ENCODE measurements around the gene KCNJ1. TPM values are rescaled to one million over a fixed set of nuclear protein-coding genes. Genes with fewer than 3 reads are reported as not detected.

KCNJ1 gene
- total RNA-seq, 1 donor from 2014 or later: not detected

- H3K4me3 ChIP-seq: no peak overlapping the region
- DNase-seq: no peak
- H3K27ac ChIP-seq (replicated peaks): no peak overlapping the region
- H3K36me3 ChIP-seq: no peaks in the 10 kb centered on the region
- H3K4me1 ChIP-seq: peaks cover 12% of the 10 kb centered on the region
- intact Hi-C loops (cut with micrococcal nuclease): no loop called here
- H3K9me3 ChIP-seq (replicated peaks): no peaks in the 10 kb centered on the region
- H3K27me3 ChIP-seq (ENCODE audit: low read depth): no peaks in the 10 kb centered on the region
- TF ChIP-seq CTCF (IDR thresholded peaks at IDR 0.05; ENCODE audit: borderline replicate concordance): no peak
Measured at GRCh38 chr11:128854841-128855240, 12.3 kb downstream of the KCNJ1 start.

GRCh38 chr11:128853559-128853958 is 13.5 kb downstream of the KCNJ1 start:
- no peak overlapping the region for H3K27ac ChIP-seq (replicated peaks)
- H3K27me3 ChIP-seq (ENCODE audit: low read depth): no peaks in the 10 kb centered on the region
- H3K4me1 ChIP-seq: peaks cover 8% of the 10 kb centered on the region
- no peaks in the 10 kb centered on the region for H3K36me3 ChIP-seq
- H3K9me3 ChIP-seq (replicated peaks): no peaks in the 10 kb centered on the region
- intact Hi-C loops (cut with micrococcal nuclease): no loop called here
- TF ChIP-seq CTCF (IDR thresholded peaks at IDR 0.05; ENCODE audit: borderline replicate concordance): no peak
- no peak for DNase-seq
- H3K4me3 ChIP-seq: no peak overlapping the region

- no peak for TF ChIP-seq CTCF (IDR thresholded peaks at IDR 0.05; ENCODE audit: borderline replicate concordance)
- Histone ChIP-seq H3K4me3 (no peak overlapping the region), H3K36me3 (no peaks in the 10 kb centered on the region), H3K27ac (replicated peaks) (peak overlapping the region; percentile 50), H3K9me3 (replicated peaks) (no peaks in the 10 kb centered on the region), H3K4me1 (peaks cover 8% of the 10 kb centered on the region), H3K27me3 (ENCODE audit: low read depth) (no peaks in the 10 kb centered on the region)
- DNase-seq: peak; percentile 46
- intact Hi-C loops (cut with micrococcal nuclease): no loop called here
Measured at GRCh38 chr11:128852327-128853023, 14.6 kb downstream of the KCNJ1 start.

- H3K27ac ChIP-seq (replicated peaks): no peak overlapping the region
- peak; percentile 75 for TF ChIP-seq CTCF (IDR thresholded peaks at IDR 0.05; ENCODE audit: borderline replicate concordance)
- peak; percentile 51 for DNase-seq
Measured at GRCh38 chr11:128848815-128849455, 18.2 kb downstream of the KCNJ1 start.

GRCh38 chr11:128846985-128847384 is 20.1 kb downstream of the KCNJ1 start:
- no peaks in the 10 kb centered on the region for H3K27me3 ChIP-seq (ENCODE audit: low read depth)
- intact Hi-C loops (cut with micrococcal nuclease): loop anchor here (10.0 kb wide), 1 partner anchor 682 kb away; no protein-coding TSS in a partner anchor
- H3K9me3 ChIP-seq (replicated peaks): no peaks in the 10 kb centered on the region
- H3K4me3 ChIP-seq: no peak overlapping the region
- no peaks in the 10 kb centered on the region for H3K36me3 ChIP-seq
- peaks cover 22% of the 10 kb centered on the region for H3K4me1 ChIP-seq
- DNase-seq: no peak
- no peak overlapping the region for H3K27ac ChIP-seq (replicated peaks)
- no peak for TF ChIP-seq CTCF (IDR thresholded peaks at IDR 0.05; ENCODE audit: borderline replicate concordance)

More at GRCh38 chr11:128848815-128849455, 18.2 kb downstream of the KCNJ1 start:
- H3K27me3 ChIP-seq (ENCODE audit: low read depth): no peaks in the 10 kb centered on the region
- no peaks in the 10 kb centered on the region for H3K9me3 ChIP-seq (replicated peaks)
- intact Hi-C loops (cut with micrococcal nuclease): loop anchor here (10.0 kb wide), 1 partner anchor 684 kb away; no protein-coding TSS in a partner anchor
- H3K4me1 ChIP-seq: peaks cover 17% of the 10 kb centered on the region
- H3K36me3 ChIP-seq: no peaks in the 10 kb centered on the region
- H3K4me3 ChIP-seq: no peak overlapping the region
